ENCODE results near the gene GRID2.
A peak's percentile ranks its signal among the peaks of the same experiment; 100 is the strongest.

GRID2 gene

GRCh38 chr4:92516450-92516849 is 212.7 kb downstream of the GRID2 start:
- Histone ChIP-seq H3K36me3 (ENCODE audit: control insufficient read depth, insufficient read depth, low read length) (no peaks in the 10 kb centered on the region), H3K27ac (ENCODE audit: low read length) (no peak overlapping the region), H3K4me1 (ENCODE audit: control insufficient read depth, insufficient read depth, low read length) (peaks cover 6% of the 10 kb centered on the region; the same call in 1 of the 2 replicates), H3K9me3 (ENCODE audit: control insufficient read depth, insufficient read depth, low read length) (no peaks in the 10 kb centered on the region), H3K4me3 (ENCODE audit: low read length) (no peak overlapping the region), H3K27me3 (ENCODE audit: control insufficient read depth, insufficient read depth, low read length) (no peaks in the 10 kb centered on the region)
- WGBS (ENCODE audit: insufficient coverage, insufficient read length) = no CpG with 5 or more reads among the region's 6 CpGs
- DNase-seq (ENCODE audit: low read depth, low spot score) = no peak

- WGBS (ENCODE audit: insufficient coverage, insufficient read length) = no CpG with 5 or more reads among the region's 3 CpGs
- Histone ChIP-seq H3K27me3 (ENCODE audit: control insufficient read depth, insufficient read depth, low read length) (no peaks in the 10 kb centered on the region), H3K9me3 (ENCODE audit: control insufficient read depth, insufficient read depth, low read length) (no peaks in the 10 kb centered on the region), H3K4me3 (ENCODE audit: low read length) (no peak overlapping the region), H3K4me1 (ENCODE audit: control insufficient read depth, insufficient read depth, low read length) (peaks cover 6% of the 10 kb centered on the region; the same call in 1 of the 2 replicates), H3K27ac (ENCODE audit: low read length) (no peak overlapping the region), H3K36me3 (ENCODE audit: control insufficient read depth, insufficient read depth, low read length) (no peaks in the 10 kb centered on the region)
- peak; percentile 27 for DNase-seq (ENCODE audit: low read depth, low spot score)
Observed at GRCh38 chr4:92519727-92520126, 216.0 kb downstream of the GRID2 start.

- H3K27me3 ChIP-seq (ENCODE audit: control insufficient read depth, insufficient read depth, low read length) = no peaks in the 10 kb centered on the region
- H3K27ac ChIP-seq (ENCODE audit: low read length) = no peak overlapping the region
- no peaks in the 10 kb centered on the region for H3K36me3 ChIP-seq (ENCODE audit: control insufficient read depth, insufficient read depth, low read length)
- peaks cover 6% of the 10 kb centered on the region; the same call in 1 of the 2 replicates for H3K4me1 ChIP-seq (ENCODE audit: control insufficient read depth, insufficient read depth, low read length)
- DNase-seq (ENCODE audit: low read depth, low spot score) = peak; percentile 96
- no peak overlapping the region for H3K4me3 ChIP-seq (ENCODE audit: low read length)
- no peaks in the 10 kb centered on the region for H3K9me3 ChIP-seq (ENCODE audit: control insufficient read depth, insufficient read depth, low read length)
- WGBS (ENCODE audit: insufficient coverage, insufficient read length) = no CpG with 5 or more reads among the region's 2 CpGs
Observed at GRCh38 chr4:92520563-92520962, 216.8 kb downstream of the GRID2 start.

GRCh38 chr4:92521941-92522340 is 218.2 kb downstream of the GRID2 start:
- H3K27me3 ChIP-seq (ENCODE audit: control insufficient read depth, insufficient read depth, low read length) = no peaks in the 10 kb centered on the region
- H3K9me3 ChIP-seq (ENCODE audit: control insufficient read depth, insufficient read depth, low read length) = no peaks in the 10 kb centered on the region
- no peak overlapping the region for H3K4me3 ChIP-seq (ENCODE audit: low read length)
- WGBS (ENCODE audit: insufficient coverage, insufficient read length) = 100% methylated on average over 1 of the region's 2 CpGs
- no peaks in the 10 kb centered on the region for H3K36me3 ChIP-seq (ENCODE audit: control insufficient read depth, insufficient read depth, low read length)
- no peak overlapping the region for H3K27ac ChIP-seq (ENCODE audit: low read length)
- peaks cover 3% of the 10 kb centered on the region; the same call in 1 of the 2 replicates for H3K4me1 ChIP-seq (ENCODE audit: control insufficient read depth, insufficient read depth, low read length)
- DNase-seq (ENCODE audit: low read depth, low spot score) = no peak

- Histone ChIP-seq H3K4me1 (ENCODE audit: control insufficient read depth, insufficient read depth, low read length) (peaks cover 3% of the 10 kb centered on the region; the same call in 1 of the 2 replicates), H3K4me3 (ENCODE audit: low read length) (no peak overlapping the region), H3K27ac (ENCODE audit: low read length) (no peak overlapping the region), H3K9me3 (ENCODE audit: control insufficient read depth, insufficient read depth, low read length) (no peaks in the 10 kb centered on the region), H3K36me3 (ENCODE audit: control insufficient read depth, insufficient read depth, low read length) (no peaks in the 10 kb centered on the region), H3K27me3 (ENCODE audit: control insufficient read depth, insufficient read depth, low read length) (no peaks in the 10 kb centered on the region)
- no peak for DNase-seq (ENCODE audit: low read depth, low spot score)
- no CpG with 5 or more reads among the region's 3 CpGs for WGBS (ENCODE audit: insufficient coverage, insufficient read length)
Observed at GRCh38 chr4:92522356-92522755, 218.6 kb downstream of the GRID2 start.

GRCh38 chr4:92524131-92524530 is 220.4 kb downstream of the GRID2 start:
- no peaks in the 10 kb centered on the region for H3K27me3 ChIP-seq (ENCODE audit: control insufficient read depth, insufficient read depth, low read length)
- no peaks in the 10 kb centered on the region for H3K36me3 ChIP-seq (ENCODE audit: control insufficient read depth, insufficient read depth, low read length)
- no peaks in the 10 kb centered on the region for H3K9me3 ChIP-seq (ENCODE audit: control insufficient read depth, insufficient read depth, low read length)
- no peak overlapping the region for H3K4me3 ChIP-seq (ENCODE audit: low read length)
- DNase-seq (ENCODE audit: low read depth, low spot score) = no peak
- no peak overlapping the region for H3K27ac ChIP-seq (ENCODE audit: low read length)
- H3K4me1 ChIP-seq (ENCODE audit: control insufficient read depth, insufficient read depth, low read length) = peaks cover 3% of the 10 kb centered on the region; the same call in 1 of the 2 replicates

GRCh38 chr4:92528541-92528940 is 224.8 kb downstream of the GRID2 start:
- no peak overlapping the region for H3K27ac ChIP-seq (ENCODE audit: low read length)
- no peaks in the 10 kb centered on the region for H3K9me3 ChIP-seq (ENCODE audit: control insufficient read depth, insufficient read depth, low read length)
- no peak for DNase-seq (ENCODE audit: low read depth, low spot score)
- no peak overlapping the region for H3K4me3 ChIP-seq (ENCODE audit: low read length)
- H3K4me1 ChIP-seq (ENCODE audit: control insufficient read depth, insufficient read depth, low read length) = 0 out of 2 replicates have a peak, but pooled peaks cover 2% of the 10 kb centered on the region
- H3K36me3 ChIP-seq (ENCODE audit: control insufficient read depth, insufficient read depth, low read length) = no peaks in the 10 kb centered on the region
- H3K27me3 ChIP-seq (ENCODE audit: control insufficient read depth, insufficient read depth, low read length) = no peaks in the 10 kb centered on the region
- no CpG with 5 or more reads among the region's 4 CpGs for WGBS (ENCODE audit: insufficient coverage, insufficient read length)

GRCh38 chr4:92529510-92529909 is 225.7 kb downstream of the GRID2 start:
- no peak for DNase-seq (ENCODE audit: low read depth, low spot score)
- Histone ChIP-seq H3K27ac (ENCODE audit: low read length) (no peak overlapping the region), H3K36me3 (ENCODE audit: control insufficient read depth, insufficient read depth, low read length) (no peaks in the 10 kb centered on the region), H3K4me1 (ENCODE audit: control insufficient read depth, insufficient read depth, low read length) (no peaks in the 10 kb centered on the region), H3K4me3 (ENCODE audit: low read length) (no peak overlapping the region), H3K9me3 (ENCODE audit: control insufficient read depth, insufficient read depth, low read length) (no peaks in the 10 kb centered on the region), H3K27me3 (ENCODE audit: control insufficient read depth, insufficient read depth, low read length) (no peaks in the 10 kb centered on the region)
- no CpG with 5 or more reads among the region's 2 CpGs for WGBS (ENCODE audit: insufficient coverage, insufficient read length)

GRCh38 chr4:92535599-92535998 is 231.8 kb downstream of the GRID2 start:
- Histone ChIP-seq H3K27ac (ENCODE audit: low read length) (no peak overlapping the region), H3K27me3 (ENCODE audit: control insufficient read depth, insufficient read depth, low read length) (no peaks in the 10 kb centered on the region), H3K9me3 (ENCODE audit: control insufficient read depth, insufficient read depth, low read length) (no peaks in the 10 kb centered on the region), H3K4me1 (ENCODE audit: control insufficient read depth, insufficient read depth, low read length) (no peaks in the 10 kb centered on the region), H3K4me3 (ENCODE audit: low read length) (no peak overlapping the region), H3K36me3 (ENCODE audit: control insufficient read depth, insufficient read depth, low read length) (peaks cover 4% of the 10 kb centered on the region)
- DNase-seq (ENCODE audit: low read depth, low spot score) = no peak
- no CpG with 5 or more reads among the region's 12 CpGs for WGBS (ENCODE audit: insufficient coverage, insufficient read length)

- no peaks in the 10 kb centered on the region for H3K4me1 ChIP-seq (ENCODE audit: control insufficient read depth, insufficient read depth, low read length)
- DNase-seq (ENCODE audit: low read depth, low spot score) = no peak
- H3K9me3 ChIP-seq (ENCODE audit: control insufficient read depth, insufficient read depth, low read length) = no peaks in the 10 kb centered on the region
- H3K4me3 ChIP-seq (ENCODE audit: low read length) = no peak overlapping the region
- H3K36me3 ChIP-seq (ENCODE audit: control insufficient read depth, insufficient read depth, low read length) = no peaks in the 10 kb centered on the region
- no peaks in the 10 kb centered on the region for H3K27me3 ChIP-seq (ENCODE audit: control insufficient read depth, insufficient read depth, low read length)
- no peak overlapping the region for H3K27ac ChIP-seq (ENCODE audit: low read length)
- WGBS (ENCODE audit: insufficient coverage, insufficient read length) = no CpG with 5 or more reads among the region's 1 CpG
Observed at GRCh38 chr4:92551616-92552015, 247.8 kb downstream of the GRID2 start.

GRCh38 chr4:92566269-92566668 is 262.5 kb downstream of the GRID2 start:
- H3K36me3 ChIP-seq (ENCODE audit: control insufficient read depth, insufficient read depth, low read length) = no peaks in the 10 kb centered on the region; the same call in 1 of the 2 replicates
- DNase-seq (ENCODE audit: low read depth, low spot score) = no peak
- no peaks in the 10 kb centered on the region for H3K27me3 ChIP-seq (ENCODE audit: control insufficient read depth, insufficient read depth, low read length)
- H3K9me3 ChIP-seq (ENCODE audit: control insufficient read depth, insufficient read depth, low read length) = no peaks in the 10 kb centered on the region
- no CpG with 5 or more reads among the region's 3 CpGs for WGBS (ENCODE audit: insufficient coverage, insufficient read length)
- no peak overlapping the region for H3K4me3 ChIP-seq (ENCODE audit: low read length)
- no peaks in the 10 kb centered on the region for H3K4me1 ChIP-seq (ENCODE audit: control insufficient read depth, insufficient read depth, low read length)
- no peak overlapping the region for H3K27ac ChIP-seq (ENCODE audit: low read length)
